Adrenal gland (tissue), 12 donors: ENCODE results near the gene RIT2. TPM values are rescaled to one million over a fixed set of nuclear protein-coding genes. Genes with fewer than 3 reads are reported as not detected.

Experiments used
- DNase-seq, 7 donors: peaks; one replicate each; pipeline ENCODE4 v3.0.0-alpha.2; 2019 to 2020
- H3K27ac ChIP-seq, 5 donors: fragments of 200-600 bp; sonication (generic) in 4 of 5; 1 replicate in 3 of 5; 2 replicates in 2 of 5; pipeline versions ENCODE4 v1.5.1 to v1.8.0; 2016 to 2020; ENCODE audit warnings: mild to moderate bottlenecking in 1 of 5
- H3K27me3 ChIP-seq: fragments of 200-600 bp; 2 replicates; pipeline ENCODE4 v1.8.0; 2021
- H3K36me3 ChIP-seq, 2 donors: fragments of 200-600 bp; replicated peaks in 1 of 2; 1 replicate in 1 of 2; 2 replicates in 1 of 2; pipeline versions ENCODE4 v1.5.1 to v1.8.0; 2018 to 2022
- H3K4me1 ChIP-seq, 2 donors: fragments of 200-600 bp; replicated peaks in 1 of 2; 1 replicate in 1 of 2; 2 replicates in 1 of 2; pipeline versions ENCODE4 v1.5.1 to v1.8.0; 2018 to 2021
- H3K4me3 ChIP-seq, 4 donors: fragments of 200-600 bp; sonication (generic) in 3 of 4; one replicate each; pipeline ENCODE4 v1.5.1; 2016 to 2018
- H3K9me3 ChIP-seq, 3 donors: fragments of 200-600 bp; sonication (generic) in 1 of 3; replicated peaks in 1 of 3; 1 replicate in 2 of 3; 2 replicates in 1 of 3; pipeline versions ENCODE4 v1.5.1 to v1.8.0; 2016 to 2021
- POLR2A ChIP-seq, 2 donors: fragments of 450-650 bp; IDR thresholded peaks; one replicate each; pipeline ENCODE4 v1.6.1; 2017; ENCODE audit warnings: antibody characterized with exemption in 2 of 2, mild to moderate bottlenecking in 2 of 2, moderate library complexity in 1 of 2
- WGBS, 4 donors: extraction: QIAGEN DNeasy Blood & Tissue Kit in 2 of 4; methylation state at CpG; one replicate each; pipeline versions ENCODE4 v1.1.5 to v1.1.7; 2013 to 2017; 5-methylcytosine and 5-hydroxymethylcytosine counted together
- intact Hi-C, 2 donors: fragments of 100-400 bp; cut with DNase I; formaldehyde crosslinking; loops; one replicate each; pipeline versions ENCODE4 v1.14.1 to v1.15.0; 2022 to 2023
- polyA plus RNA-seq, 3 donors: library from polyadenylated mRNA; stranded (reverse); fragments of 200-250 nt in 2 of 3; fragments of 350-450 nt in 1 of 3; fragmentation: Illumina TruSeq in 1 of 3; extraction: RNeasy Lipid Tissue Mini Kit (QIAGEN cat#74804) in 1 of 3; gene quantifications; one replicate each; pipeline ENCODE4 v1.2.3, GENCODE V29; 2013 to 2014
- total RNA-seq, 9 donors: library from RNA; depleted of rRNA in 4 of 9; stranded (reverse); fragments of >200 nt in 4 of 9; fragments of 120-200 nt in 1 of 9; fragmentation: NEBNext Ultra II Directional in 1 of 9; extraction: Animal tissue kit (Norgen Biotek cat#: 25700) in 1 of 9; gene quantifications; one replicate each; pipeline versions ENCODE4 v1.1.0 to v1.2.4, GENCODE V29; 2013 to 2023
- TF ChIP-seq, protein P1 (sequence below), 6 experiments: fragments of 450-650 bp in 4 of 6; fragments of 200-600 bp in 2 of 6; sonication (generic) in 1 of 6; IDR thresholded peaks; 1 replicate in 5 of 6; 2 replicates in 1 of 6; pipeline versions ENCODE4 v1.5.1 to v1.8.0; 2016 to 2021; ENCODE audit warnings: antibody characterized with exemption in 6 of 6, mild to moderate bottlenecking in 2 of 6, moderate library complexity in 1 of 6
- donor health status: healthy with polysubstance abuse.
- donor health status: Bipolar disorder and iron deficiency.
- donor health status: DM: yes; HTN: yes; CAD: no.
- donor health status: DM: no; HTN: no; CAD: no.
- donor health status: DM: no; HTN: no; CAD: no.
- donor health status: DM: yes; HTN: yes; CAD: no.

Gene RIT2
- total and polyA plus RNA-seq, 12 donors, result 0.20 to 0.99 (median 0.28) TPM; not detected in 7

- intact Hi-C loops, result no loop called here
- Histone ChIP-seq H3K27ac (no peak overlapping the region), H3K27me3 (no peaks in the 10 kb centered on the region), H3K4me3 (no peak overlapping the region), H3K36me3 (no peaks in the 10 kb centered on the region), H3K9me3 (peaks cover 0 to 3% (median 0%) of the 10 kb centered on the region in 3 donors), H3K4me1 (no peaks in the 10 kb centered on the region)
- DNase-seq, result no peak
- WGBS, 4 donors, result 54 to 78% (median 66%) methylated on average over 4 of the region's 4 CpGs
- TF ChIP-seq, protein P1, sequence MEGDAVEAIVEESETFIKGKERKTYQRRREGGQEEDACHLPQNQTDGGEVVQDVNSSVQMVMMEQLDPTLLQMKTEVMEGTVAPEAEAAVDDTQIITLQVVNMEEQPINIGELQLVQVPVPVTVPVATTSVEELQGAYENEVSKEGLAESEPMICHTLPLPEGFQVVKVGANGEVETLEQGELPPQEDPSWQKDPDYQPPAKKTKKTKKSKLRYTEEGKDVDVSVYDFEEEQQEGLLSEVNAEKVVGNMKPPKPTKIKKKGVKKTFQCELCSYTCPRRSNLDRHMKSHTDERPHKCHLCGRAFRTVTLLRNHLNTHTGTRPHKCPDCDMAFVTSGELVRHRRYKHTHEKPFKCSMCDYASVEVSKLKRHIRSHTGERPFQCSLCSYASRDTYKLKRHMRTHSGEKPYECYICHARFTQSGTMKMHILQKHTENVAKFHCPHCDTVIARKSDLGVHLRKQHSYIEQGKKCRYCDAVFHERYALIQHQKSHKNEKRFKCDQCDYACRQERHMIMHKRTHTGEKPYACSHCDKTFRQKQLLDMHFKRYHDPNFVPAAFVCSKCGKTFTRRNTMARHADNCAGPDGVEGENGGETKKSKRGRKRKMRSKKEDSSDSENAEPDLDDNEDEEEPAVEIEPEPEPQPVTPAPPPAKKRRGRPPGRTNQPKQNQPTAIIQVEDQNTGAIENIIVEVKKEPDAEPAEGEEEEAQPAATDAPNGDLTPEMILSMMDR (IDR thresholded peaks at IDR 0.05), result no peak
- TF ChIP-seq POLR2A (IDR thresholded peaks at IDR 0.05), result no peak
Observed at GRCh38 chr18:43043626-43044025, 71.9 kb downstream of the RIT2 start.

DNA sequence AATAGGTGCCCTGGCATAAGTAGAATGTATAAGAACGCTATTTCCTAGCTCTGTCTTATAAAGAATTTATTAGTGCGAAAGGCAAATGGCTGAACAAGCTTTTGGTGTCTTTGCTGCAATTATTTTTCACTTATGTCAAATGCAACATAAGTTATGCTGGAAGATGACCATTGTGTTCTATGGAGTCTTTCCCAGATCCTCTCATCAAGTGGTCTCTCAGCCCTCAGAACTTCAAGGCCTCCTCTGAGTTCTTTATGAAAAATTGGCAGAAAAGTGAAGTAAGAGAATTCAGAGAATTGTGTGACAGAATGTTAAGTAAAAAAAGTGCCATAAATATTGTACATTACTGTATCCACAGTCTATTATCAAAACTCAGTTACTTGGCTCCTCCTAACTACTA is 75.2 kb downstream of the RIT2 start:
- no peak overlapping the region for H3K27ac ChIP-seq
- H3K9me3 ChIP-seq, result no peaks in the 10 kb centered on the region
- DNase-seq, result no peak
- 67 to 73% (median 71%) methylated on average over 2 of the region's 2 CpGs for WGBS, 4 donors
- H3K36me3 ChIP-seq, result no peaks in the 10 kb centered on the region
- intact Hi-C loops, result no loop called here
- no peaks in the 10 kb centered on the region for H3K4me1 ChIP-seq
- no peak for TF ChIP-seq POLR2A (IDR thresholded peaks at IDR 0.05)
- H3K27me3 ChIP-seq, result no peaks in the 10 kb centered on the region
- no peak overlapping the region for H3K4me3 ChIP-seq

- Histone ChIP-seq H3K4me1 (no peaks in the 10 kb centered on the region), H3K4me3 (no peak overlapping the region), H3K36me3 (no peaks in the 10 kb centered on the region), H3K27ac (no peak overlapping the region), H3K9me3 (no peaks in the 10 kb centered on the region), H3K27me3 (no peaks in the 10 kb centered on the region)
- intact Hi-C loops, result no loop called here
- TF ChIP-seq POLR2A (IDR thresholded peaks at IDR 0.05), result no peak
- TF ChIP-seq, protein P1 (IDR thresholded peaks at IDR 0.05), result no peak
- WGBS, 4 donors, result 41 to 54% (median 52%) methylated on average over 2 of the region's 2 CpGs
- DNase-seq, result no peak
Observed at GRCh38 chr18:43034683-43035500, 80.6 kb downstream of the RIT2 start.

DNA sequence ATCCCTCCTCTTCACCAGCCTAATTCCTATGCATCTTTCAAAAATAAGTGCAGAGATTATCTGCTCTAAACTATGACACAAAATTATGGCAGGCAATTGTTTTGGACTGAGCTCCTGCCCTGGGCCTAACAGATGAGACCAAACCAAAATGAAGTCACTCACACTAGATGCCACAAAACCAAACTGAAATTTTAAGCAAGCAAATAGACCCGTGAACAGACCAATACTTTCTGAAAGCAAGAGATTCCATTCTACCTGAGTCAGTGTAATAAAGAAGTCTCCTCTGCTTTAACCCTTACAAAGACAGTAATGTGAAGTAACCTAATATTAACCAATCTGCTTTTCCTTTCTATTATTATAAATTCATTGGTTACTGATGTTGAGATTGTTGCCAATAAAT is 84.3 kb downstream of the RIT2 start:
- Histone ChIP-seq H3K27ac (no peak overlapping the region), H3K36me3 (no peaks in the 10 kb centered on the region), H3K4me3 (no peak overlapping the region), H3K9me3 (no peaks in the 10 kb centered on the region), H3K27me3 (no peaks in the 10 kb centered on the region), H3K4me1 (no peaks in the 10 kb centered on the region)
- TF ChIP-seq, protein P1 (IDR thresholded peaks at IDR 0.05), result no peak
- TF ChIP-seq POLR2A (IDR thresholded peaks at IDR 0.05), result no peak
- DNase-seq, result no peak
- WGBS, 4 donors, result 64 to 77% (median 67%) methylated on average over 1 of the region's 1 CpG
- intact Hi-C loops, result no loop called here

DNA sequence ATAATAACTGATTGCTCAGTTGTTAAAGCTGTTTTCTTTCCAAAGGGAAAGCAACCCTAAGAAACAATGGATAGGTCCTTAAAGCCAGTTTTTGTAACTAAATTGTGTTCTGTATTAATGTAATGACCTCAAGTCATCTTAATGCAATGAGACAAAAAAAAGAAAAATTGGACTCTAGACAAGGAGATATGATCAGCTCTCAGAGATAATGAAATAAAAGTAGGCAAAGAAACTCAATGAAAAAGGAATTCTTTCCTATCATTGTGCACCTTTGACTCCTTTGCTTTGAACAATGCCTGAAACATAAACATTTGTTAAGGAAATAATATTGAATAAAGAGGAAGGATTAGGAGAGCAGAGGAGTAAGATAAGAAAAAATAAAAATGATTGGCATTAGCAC is 86.1 kb downstream of the RIT2 start:
- no peak for DNase-seq
- intact Hi-C loops, result no loop called here
- Histone ChIP-seq H3K27ac (no peak overlapping the region), H3K36me3 (no peaks in the 10 kb centered on the region), H3K9me3 (no peaks in the 10 kb centered on the region), H3K4me1 (no peaks in the 10 kb centered on the region), H3K27me3 (no peaks in the 10 kb centered on the region), H3K4me3 (no peak overlapping the region)
- TF ChIP-seq, protein P1 (IDR thresholded peaks at IDR 0.05), result no peak
- no peak for TF ChIP-seq POLR2A (IDR thresholded peaks at IDR 0.05)
